VCaP (cell line): ENCODE measurements around the gene PPP2R2C.

ENCODE experiments used
- H3K27ac ChIP-seq: fragments of 450-650 bp; 2 replicates; pipeline ENCODE4 v1.5.1; 2017
- TF ChIP-seq, protein P1 (sequence below): fragments of 450-650 bp; conservative IDR thresholded peaks from 2 replicates; pipeline ENCODE4 v1.5.1; 2017; ENCODE audit warnings: mild to moderate bottlenecking, moderate library complexity

Gene PPP2R2C

GRCh38 chr4:6465955-6466354, 6.5 kb downstream of the PPP2R2C start:
- no peak overlapping the region for H3K27ac ChIP-seq
- TF ChIP-seq, protein P1, sequence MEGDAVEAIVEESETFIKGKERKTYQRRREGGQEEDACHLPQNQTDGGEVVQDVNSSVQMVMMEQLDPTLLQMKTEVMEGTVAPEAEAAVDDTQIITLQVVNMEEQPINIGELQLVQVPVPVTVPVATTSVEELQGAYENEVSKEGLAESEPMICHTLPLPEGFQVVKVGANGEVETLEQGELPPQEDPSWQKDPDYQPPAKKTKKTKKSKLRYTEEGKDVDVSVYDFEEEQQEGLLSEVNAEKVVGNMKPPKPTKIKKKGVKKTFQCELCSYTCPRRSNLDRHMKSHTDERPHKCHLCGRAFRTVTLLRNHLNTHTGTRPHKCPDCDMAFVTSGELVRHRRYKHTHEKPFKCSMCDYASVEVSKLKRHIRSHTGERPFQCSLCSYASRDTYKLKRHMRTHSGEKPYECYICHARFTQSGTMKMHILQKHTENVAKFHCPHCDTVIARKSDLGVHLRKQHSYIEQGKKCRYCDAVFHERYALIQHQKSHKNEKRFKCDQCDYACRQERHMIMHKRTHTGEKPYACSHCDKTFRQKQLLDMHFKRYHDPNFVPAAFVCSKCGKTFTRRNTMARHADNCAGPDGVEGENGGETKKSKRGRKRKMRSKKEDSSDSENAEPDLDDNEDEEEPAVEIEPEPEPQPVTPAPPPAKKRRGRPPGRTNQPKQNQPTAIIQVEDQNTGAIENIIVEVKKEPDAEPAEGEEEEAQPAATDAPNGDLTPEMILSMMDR = no peak

DNA sequence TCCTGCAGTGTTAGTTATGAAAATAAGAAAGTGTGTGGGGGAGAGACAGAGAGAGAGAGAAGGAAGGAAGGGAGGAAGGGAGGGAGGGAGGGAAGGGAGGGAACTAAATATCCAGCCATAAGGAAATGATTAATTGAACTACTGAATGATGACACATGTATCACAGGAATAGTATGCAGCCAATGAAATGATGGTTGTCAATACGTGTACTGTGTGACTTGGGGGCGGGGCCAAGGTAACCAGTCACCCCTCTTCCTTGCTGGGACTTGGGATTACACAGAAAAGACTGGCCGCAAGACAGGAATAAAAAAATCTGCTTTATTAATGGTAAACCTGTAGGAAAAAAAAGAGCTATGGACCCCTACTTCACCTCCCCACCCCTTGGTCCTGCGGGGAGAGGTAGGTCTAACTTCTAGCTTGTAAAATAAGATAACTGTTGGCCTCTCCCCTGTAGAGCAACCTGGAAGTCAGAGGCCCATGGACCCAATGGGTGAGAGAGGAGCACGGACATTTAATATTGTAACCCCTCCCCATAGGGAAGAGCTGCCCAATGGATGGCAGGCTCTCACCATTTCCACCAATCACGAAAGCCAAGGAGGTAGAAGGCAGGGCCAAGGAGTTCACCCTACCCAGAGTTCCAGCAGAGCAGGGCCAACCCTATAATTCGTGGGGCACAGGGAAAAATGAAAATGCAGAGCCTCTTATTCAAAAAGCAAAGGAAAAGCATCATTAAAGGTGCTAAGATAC, 7.4 kb downstream of the PPP2R2C start:
- TF ChIP-seq, protein P1 = no peak
- no peak overlapping the region for H3K27ac ChIP-seq

- TF ChIP-seq, protein P1 = no peak
- no peak overlapping the region for H3K27ac ChIP-seq
Measured at GRCh38 chr4:6463311-6464289, 8.8 kb downstream of the PPP2R2C start.

- TF ChIP-seq, protein P1 = no peak
- no peak overlapping the region for H3K27ac ChIP-seq
Measured at GRCh38 chr4:6461301-6462165, 10.9 kb downstream of the PPP2R2C start.

- no peak overlapping the region for H3K27ac ChIP-seq
- TF ChIP-seq, protein P1 = no peak
Measured at GRCh38 chr4:6460876-6461275, 11.5 kb downstream of the PPP2R2C start.

- TF ChIP-seq, protein P1 = no peak
- no peak overlapping the region for H3K27ac ChIP-seq
Measured at GRCh38 chr4:6458528-6458927, 13.9 kb downstream of the PPP2R2C start.

DNA sequence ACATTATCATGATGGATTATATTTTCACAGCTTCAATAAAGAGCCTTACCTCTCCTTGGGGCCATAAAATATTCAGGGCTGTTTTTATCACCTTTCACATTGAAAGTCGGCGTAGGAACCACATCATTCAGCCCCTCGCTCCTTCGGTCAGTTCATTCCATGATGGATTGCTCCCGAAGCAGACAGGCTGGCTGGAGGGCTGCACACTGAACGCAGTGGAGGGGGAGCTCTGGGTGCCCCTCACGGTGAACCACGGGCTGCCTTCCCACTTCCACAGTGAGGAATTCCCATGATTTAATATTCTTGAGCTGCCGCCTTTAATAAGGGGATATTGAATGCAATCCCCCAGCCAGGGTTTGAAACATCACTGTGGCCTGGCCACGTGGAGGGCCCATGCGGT, 16.0 kb downstream of the PPP2R2C start:
- TF ChIP-seq, protein P1 = no peak

More for the DNA sequence above, 16.0 kb downstream of the PPP2R2C start:
- H3K27ac ChIP-seq = no peak overlapping the region
